HG03025 (cell line): ENCODE measurements around the gene NPTX2.
A peak's percentile ranks its signal among the peaks of the same experiment; 100 is the strongest.

Experiments
- ATAC-seq: cut with Tn5 transposase; IDR thresholded peaks from one replicate; pipeline ENCODE4 v1.9.1; 2021; ENCODE audit warnings: mild to moderate bottlenecking, moderate library complexity; ENCODE audit not compliant: unreplicated experiment, low FRiP score

The NPTX2 gene

DNA sequence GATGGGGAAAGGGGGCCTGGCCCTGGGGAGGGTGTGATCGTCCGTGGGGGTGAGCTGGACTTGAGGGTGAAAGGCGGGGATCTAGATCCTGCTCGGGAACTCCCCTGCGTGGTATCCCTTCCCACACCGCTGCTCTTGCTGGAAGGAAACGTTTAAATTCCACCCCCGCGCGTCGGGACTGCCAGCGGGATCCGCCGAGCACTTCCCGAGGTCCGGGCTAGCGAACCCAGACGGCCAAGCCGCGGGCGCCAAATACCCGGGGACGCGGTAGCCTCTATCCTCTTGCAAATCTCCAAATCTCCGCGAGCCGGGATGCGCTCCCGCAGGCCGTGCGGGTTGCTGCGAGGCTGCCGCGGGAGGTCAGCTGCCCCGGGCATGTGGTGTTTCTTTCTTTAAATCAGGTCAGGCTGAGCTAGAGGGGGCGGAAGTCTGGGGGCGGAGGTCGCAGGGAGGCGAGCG lies 904 bp downstream of the NPTX2 start:
- no peak for ATAC-seq

DNA sequence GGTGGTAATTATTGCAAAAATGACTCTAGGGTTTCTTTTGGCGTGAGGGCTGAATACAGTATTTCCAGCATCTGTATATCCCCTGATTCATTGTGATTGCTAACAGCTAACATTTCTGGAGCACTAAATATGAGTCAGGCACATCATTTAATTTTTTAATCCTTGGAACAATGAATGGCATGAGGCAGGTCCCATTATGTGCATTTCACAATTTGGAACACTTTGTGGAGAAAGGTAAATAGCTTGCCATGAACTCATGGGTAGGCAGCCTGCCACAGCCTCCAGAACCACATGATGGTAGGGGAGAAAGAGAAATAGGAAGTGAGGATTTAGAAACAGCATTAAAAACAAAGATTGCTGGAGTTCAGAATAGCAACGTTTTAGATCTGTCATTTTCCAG lies 1.7 kb downstream of the NPTX2 start:
- ATAC-seq: no peak

DNA sequence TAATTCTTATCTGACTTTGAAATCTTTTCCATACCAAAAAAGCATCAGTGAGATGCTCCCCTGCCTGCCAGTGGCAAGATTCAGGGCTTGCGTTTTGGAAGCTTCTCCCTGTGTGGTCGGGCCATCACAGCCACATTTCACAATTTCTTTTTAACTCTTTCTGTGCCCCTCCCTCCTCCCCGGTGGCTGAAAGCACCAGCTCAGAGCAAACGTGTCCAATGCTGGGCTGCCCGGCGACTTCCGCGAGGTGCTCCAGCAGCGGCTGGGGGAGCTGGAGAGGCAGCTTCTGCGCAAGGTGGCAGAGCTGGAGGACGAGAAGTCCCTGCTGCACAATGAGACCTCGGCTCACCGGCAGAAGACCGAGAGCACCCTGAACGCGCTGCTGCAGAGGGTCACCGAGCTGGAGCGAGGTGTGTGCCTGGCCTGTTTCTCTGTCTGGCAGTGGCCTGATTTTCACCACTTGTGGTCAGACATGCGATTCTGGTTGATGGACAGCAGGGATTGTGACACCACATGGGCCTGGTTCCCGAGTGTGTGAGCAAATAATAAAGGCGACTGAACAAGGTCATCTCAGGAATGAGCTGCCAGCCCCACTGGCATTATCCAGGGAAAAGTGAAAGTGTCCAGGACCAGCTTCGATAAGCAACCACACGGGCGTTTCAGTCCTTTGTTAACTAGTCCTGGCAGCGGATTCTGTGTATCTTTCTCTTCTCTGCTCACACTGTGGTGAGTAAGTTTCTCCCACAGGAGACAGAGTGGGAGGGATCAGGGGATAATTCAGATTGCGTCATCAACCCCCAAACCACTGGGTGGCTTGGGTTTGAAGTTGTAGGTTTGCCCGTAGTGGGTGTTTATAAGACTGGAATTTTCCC lies 2.6 kb downstream of the NPTX2 start:
- ATAC-seq: no peak

DNA sequence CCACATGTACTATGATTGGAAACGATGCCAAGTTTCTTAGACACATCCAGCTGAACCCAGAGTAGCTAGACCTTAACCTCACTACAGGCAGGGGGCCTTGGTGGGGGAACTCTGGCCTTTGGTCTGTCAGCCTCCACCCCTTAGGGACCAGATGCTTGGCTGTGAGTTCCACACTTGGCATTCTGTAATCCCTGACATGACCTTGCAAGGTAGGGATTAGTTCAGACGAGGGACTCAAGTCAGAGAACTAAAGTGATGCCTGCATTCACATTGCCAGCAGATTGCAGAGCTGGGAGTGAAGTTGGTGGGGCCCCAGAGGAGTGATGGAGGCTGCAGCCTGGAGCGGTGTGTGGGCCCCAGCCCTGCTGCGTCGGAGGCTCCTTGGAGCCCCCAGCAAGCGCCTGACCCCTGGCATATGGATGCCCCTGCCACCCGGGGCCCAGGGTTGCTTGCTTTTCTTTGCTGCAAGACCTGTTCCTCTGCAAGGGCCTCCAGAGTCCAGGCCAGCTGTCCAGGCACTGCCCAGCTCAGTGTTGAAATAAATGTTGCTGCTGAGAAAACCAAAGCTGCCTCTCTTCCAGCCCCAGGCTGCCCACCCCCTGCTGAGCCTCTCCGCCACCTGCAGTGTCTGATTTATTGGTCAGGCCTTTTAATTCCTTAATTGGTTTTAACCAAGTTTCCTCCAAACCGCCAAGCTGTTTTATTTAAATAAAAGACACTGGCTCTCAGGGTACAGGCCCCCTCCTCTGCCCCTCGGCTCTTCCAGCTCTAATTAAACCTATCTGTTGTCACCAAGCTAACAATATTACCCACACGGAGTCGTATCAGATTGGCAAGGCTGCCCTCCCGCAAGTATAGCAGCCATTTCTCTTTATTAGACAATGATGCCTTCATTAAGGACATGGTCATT lies 4.7 kb downstream of the NPTX2 start:
- ATAC-seq: no peak

DNA sequence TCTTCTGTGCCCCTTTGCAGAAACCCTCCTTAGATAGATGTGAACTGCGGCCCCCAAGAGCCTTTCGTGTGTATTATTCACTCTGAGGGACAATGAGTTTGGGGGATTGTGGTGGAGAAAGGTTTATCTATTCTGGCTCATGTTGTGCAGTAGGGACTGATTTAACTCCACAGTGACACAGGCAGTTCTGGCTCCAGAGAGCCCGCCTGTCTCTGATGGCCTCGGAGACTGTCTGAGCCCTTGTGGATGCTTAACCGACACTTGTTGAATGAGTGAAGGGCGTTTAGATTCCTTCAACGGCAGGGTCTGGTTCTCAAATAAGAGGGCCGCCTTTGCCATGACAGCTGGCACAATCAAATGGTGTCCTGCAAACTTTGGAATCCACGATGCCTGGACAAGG lies 5.8 kb downstream of the NPTX2 start:
- ATAC-seq: no peak

DNA sequence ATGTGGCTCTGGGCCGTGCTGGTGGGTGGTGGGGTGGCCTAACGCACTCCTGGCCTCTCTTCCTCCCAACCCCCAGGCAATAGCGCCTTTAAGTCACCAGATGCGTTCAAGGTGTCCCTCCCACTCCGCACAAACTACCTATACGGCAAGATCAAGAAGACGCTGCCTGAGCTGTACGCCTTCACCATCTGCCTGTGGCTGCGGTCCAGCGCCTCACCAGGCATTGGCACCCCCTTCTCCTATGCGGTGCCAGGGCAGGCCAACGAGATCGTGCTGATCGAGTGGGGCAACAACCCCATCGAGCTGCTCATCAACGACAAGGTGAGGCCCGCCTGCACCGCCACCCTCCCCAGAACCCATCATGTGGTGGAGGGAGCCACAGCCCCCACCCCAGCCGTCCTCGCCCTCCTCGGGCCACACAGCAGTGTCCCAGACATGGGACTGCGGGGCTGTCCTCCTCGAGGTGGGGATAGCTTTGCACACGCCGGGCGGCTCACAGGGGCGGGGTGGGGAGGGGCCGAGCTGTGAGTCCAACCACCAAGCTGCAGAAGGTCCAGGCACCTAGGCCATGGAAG lies 7.8 kb downstream of the NPTX2 start:
- ATAC-seq: no peak

DNA sequence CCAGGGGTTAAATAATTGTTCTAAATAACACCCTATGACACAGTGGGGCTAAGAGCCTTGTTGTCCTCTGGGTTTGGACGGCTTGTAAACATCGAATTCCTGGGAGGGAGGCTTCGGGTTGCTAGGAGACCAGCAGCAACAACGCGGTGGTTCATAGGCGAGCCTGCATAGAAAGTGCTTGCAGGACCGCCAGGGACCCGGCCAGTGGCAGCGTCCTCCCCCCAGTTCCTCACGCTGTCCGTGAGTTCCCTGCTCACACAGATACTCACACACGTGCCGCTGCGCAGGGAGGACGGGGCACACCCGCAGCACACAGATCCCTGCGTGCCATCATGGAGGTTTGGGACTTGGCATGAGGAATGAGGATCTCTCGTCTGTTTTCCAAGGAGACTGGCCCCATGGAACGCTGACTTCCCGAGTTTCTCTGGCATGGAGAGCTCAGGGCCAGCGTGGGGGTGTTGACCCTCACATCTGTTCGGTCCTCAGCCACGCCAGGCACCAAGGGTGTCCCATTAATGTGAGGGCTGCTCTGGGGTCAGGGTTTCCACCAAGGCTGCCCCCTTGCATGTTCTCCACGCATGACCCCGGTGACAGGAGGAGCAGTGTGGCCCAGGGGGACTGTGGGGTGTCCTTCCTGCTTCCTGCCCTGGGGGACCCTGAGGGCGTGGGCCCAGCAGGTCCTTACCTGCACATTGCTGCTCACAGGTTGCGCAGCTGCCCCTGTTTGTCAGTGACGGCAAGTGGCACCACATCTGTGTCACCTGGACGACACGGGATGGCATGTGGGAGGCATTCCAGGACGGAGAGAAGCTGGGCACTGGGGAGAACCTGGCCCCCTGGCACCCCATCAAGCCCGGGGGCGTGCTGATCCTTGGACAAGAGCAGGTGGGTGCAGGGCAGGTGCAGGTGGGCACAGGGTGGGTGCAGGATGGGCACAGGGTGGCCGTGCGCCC lies 9.7 kb downstream of the NPTX2 start:
- ATAC-seq: no peak

DNA sequence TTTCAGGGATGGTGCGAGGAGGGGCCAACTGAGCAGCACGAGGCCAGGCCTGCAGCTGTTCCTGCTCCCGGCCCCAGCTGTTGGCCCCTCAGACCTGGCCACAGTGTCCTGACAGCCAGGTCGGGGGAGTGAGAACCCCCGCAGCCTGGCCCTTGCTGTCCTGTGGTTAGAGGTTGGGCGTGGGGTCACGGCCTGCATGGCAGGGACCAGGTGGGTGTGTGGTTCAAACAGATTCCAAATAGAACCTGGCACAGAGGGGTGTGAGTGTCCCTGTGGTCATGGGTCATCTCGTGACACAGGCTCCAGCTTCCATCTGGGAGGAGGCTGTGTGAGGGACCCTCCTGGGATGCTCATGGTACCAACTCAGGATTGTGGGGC lies 10.3 kb downstream of the NPTX2 start:
- no peak for ATAC-seq

DNA sequence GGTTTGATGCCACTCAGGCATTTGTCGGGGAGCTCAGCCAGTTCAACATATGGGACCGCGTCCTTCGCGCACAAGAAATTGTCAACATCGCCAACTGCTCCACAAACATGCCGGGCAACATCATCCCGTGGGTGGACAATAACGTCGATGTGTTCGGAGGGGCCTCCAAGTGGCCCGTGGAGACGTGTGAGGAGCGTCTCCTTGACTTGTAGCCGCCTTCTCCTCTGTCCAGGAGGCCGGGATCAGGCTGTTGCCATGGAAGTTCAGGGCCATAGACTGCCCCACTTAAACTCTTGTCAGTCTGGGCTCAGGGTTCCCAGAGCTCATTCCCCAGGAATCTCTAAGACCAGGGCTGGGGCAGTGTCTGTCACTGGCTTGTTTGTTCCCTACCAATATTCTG lies 11.3 kb downstream of the NPTX2 start:
- ATAC-seq: no peak

DNA sequence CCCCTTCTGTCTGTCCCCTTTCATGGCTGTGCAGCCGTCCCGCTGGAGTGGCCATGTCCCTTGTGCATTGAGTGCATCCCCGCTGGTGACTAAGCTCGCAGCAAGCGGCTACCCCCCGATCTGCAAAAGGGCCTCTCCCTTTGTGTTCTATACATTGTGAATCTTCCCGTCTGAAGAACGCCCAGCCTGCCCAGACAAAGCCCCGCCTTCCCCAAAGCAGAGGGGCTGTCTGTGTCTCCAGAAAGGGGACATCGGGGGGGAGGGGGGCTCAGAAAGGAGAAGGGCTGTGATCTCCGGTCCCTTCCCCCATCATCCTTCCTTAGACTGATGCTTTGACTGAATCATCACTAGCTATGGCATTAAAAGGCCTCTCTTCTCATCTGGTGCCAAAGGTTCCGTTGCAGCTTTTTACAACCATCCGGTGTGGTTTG lies 11.9 kb downstream of the NPTX2 start:
- no peak for ATAC-seq

DNA sequence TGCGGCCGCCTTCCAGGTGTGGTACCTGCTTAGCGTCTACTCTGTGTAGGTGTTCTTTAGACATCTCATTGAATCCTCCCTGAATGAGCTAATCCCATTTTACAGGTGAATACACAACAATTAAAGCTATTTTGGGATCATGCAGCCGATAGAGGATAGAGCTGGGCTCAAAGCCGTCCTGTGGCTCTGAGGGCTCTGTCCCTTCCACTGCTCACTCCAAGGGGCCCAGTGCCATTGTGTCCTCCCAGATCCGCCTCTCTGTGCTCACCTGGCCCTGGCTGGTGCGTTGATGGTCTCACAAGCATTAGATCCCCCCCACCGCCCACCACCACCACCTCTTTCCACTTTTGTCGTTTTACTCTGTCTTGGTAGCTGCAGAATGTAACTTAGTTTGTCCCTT lies 13.1 kb downstream of the NPTX2 start:
- no peak for ATAC-seq

DNA sequence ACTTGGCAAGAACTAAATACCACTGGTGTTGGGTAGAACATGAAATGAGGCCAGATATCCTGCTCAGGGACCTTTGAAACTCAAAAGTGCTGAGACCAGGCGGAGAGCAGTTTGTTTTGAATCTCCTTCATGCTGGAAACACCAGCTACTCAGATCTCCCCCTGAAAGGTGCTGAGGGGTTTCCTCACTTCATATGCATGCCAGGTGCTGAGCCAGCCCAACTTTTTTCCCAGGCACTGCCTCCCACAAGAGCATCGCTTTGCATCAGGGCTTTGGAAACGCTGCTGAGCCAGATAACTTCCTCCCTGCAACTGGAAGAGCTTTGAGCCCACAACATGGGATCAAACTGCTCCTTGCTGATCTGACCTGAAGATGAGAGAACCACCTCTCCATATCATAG lies 13.7 kb downstream of the NPTX2 start:
- no peak for ATAC-seq

DNA sequence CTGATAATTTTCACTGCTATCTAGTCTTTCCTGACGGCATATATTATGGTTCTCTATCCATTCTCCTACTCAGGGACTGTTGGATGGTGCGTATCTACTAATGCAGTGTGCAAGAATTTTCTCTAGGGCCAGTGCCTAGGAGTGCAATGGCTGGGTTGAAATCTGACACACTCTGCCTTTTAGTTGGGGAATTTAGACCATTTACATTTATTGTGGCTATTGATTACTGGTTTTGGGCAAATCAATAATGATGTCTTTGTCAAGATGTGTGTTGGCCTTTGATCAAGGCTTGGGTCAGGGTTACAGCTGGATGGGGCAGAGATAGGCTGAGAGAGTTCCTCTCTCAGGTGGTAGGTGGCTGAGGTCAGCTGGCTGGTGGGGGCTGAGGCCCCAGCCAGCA lies 21.8 kb downstream of the NPTX2 start:
- no peak for ATAC-seq

DNA sequence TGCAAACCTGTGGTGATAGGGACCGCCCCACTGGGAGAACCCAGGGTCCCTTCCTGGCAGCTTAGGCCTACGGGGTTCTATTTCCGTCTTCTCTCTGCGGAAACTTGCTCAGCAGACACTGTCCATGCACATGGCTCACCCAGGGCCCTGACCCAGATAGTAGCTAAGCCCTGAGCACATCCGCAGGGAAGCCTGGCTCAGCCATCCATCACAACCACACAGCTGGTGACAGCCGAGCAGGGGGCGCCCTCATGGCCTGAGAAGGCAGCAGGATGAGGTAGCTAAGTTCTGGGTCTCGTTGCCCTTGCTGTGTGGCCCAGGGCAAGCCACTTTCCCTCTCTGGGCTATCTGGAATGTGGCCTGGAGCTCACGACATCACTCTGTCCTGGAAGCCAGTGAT lies 23.3 kb downstream of the NPTX2 start:
- ATAC-seq: no peak

DNA sequence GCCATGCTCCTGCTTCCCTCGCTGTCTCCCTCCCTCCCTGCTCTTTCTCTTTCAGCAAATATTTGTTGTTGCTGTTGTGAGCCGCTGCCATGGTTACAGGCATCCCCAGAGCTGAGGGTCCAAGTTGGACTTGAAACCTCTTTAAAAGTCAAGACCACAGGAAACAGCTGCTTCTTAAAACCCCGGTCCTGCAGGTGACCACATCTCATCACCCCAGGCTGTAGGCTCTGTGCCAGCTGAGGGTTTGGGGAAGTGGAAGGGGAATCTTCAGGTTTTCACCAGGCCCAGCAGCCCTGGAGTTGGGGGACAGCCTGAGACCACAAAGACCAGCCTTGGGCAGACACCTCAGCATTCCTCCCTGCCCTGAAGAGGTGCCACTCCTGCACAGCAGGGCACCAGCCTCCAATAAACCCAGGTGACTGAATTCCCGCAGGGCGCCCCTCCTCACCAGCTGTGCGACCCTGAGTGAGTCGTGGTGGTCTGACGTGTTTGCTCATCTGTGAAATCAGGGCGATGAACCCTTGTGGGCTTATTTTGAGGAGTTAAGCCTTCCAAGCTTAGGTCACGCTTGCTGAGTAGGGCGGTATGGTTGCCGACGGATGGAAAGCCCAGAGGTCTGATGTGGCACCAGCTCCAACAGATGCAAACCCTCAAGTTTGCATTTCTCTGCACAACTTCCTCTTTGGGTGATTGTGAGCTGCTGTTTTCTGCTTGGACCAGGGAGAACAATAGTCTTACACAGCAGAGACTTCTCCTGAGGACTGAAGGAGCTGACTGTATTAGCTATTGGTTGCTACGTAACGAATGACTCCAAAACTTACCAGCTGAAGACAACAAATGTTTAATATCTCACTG lies 24.8 kb downstream of the NPTX2 start:
- ATAC-seq: peak; percentile 83

DNA sequence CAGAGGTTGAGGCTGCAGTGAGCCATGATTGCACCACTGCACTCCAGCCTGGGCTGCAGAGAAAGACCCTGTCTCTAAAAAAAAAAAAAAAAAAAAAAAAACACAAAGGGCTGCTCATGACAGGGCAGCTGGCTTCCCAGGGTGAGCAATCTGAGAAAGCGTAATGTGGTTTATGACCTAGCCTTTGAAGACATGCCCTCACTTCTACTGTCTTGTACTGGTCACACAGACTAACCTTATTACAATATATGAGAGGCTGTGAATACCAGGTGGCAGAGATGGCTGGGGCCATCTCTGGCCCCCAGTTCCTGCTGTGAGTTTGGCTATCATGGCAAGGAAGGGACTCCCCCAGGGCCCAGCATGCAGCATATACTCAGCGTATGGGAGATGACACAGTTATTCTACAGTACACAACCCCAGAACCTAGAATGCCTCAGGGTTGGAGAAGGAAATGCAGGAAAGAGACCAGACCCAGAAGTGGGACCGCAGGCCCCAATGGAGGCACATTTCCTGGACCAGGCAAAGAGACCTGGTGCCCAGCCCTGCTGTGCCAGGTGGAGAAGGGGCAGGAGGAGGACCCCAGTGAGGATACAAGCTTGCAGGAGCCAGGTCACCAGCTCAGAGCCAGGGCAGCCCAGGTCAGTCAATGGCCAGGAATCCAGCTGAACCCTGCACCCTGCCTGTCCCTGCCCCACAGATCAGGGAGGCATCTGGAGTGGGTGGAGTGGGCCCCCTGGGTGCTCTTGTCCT lies 26.3 kb downstream of the NPTX2 start:
- ATAC-seq: no peak

DNA sequence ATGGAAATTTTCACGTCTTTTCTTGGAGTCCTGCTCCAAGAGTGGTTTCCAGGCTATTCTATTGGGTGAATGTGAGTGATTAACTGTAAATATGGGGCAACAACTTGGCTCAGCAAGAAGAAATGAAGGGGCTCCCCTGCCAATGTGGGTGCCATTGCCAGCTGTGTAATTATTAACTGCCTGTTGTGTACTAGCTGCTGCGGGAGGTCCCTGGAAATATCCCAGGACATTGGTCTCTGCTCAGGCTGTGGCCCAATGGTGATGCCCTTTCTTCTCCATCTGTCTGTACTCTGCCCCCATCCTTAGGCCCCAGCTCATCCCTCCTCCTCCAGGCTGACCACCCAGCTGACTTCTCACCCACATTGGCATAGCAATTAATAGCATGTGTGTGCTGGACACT lies 29.4 kb downstream of the NPTX2 start:
- ATAC-seq: no peak

DNA sequence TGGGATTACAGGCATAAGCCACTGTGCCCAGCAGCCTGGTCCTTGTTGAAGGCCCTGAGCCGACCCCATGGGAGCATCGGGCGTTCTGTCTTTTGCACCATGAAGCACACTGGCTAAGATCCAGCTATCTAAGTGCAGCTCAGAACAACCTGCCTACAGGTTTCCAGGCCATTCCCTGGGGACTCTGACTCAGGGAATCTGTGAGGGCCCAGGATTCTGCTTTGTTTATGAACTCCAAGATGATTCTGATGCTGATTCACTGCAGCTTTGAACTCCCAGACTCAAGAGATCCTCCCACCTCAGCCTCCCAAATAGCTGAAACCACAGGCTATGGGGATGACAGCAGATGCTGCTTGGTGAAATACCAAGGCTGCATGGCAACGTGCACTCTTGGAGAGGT lies 30.2 kb downstream of the NPTX2 start:
- no peak for ATAC-seq
